ENCODE data around the gene SUCNR1. TPM values are rescaled to one million over a fixed set of nuclear protein-coding genes. Genes with fewer than 3 reads are reported as not detected.

Gene SUCNR1
- total RNA-seq, 1 experiment from 2014 or later, result not detected

GRCh38 chr3:151931171-151931570, 57.7 kb downstream of the SUCNR1 start (continued):
- TF ChIP-seq, protein P1, sequence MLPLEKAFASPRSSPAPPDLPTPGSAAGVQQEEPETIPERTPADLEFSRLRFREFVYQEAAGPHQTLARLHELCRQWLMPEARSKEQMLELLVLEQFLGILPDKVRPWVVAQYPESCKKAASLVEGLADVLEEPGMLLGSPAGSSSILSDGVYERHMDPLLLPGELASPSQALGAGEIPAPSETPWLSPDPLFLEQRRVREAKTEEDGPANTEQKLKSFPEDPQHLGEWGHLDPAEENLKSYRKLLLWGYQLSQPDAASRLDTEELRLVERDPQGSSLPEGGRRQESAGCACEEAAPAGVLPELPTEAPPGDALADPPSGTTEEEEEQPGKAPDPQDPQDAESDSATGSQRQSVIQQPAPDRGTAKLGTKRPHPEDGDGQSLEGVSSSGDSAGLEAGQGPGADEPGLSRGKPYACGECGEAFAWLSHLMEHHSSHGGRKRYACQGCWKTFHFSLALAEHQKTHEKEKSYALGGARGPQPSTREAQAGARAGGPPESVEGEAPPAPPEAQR (CRISPR knock-in tag; IDR thresholded peaks at IDR 0.05), result no peak
- TF ChIP-seq USF2 (CRISPR knock-in tag; IDR thresholded peaks at IDR 0.05), result no peak
- TF ChIP-seq, protein P2, sequence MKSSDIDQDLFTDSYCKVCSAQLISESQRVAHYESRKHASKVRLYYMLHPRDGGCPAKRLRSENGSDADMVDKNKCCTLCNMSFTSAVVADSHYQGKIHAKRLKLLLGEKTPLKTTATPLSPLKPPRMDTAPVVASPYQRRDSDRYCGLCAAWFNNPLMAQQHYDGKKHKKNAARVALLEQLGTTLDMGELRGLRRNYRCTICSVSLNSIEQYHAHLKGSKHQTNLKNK (CRISPR knock-in tag; IDR thresholded peaks at IDR 0.05), result no peak
- TF ChIP-seq STAT6 (CRISPR knock-in tag; conservative IDR thresholded peaks at IDR 0.05; ENCODE audit: low read depth), result no peak
- TF ChIP-seq AR (CRISPR knock-in tag; IDR thresholded peaks at IDR 0.05), result no peak
- no peak for TF ChIP-seq EMX1 (CRISPR knock-in tag; IDR thresholded peaks at IDR 0.05)
- TF ChIP-seq, protein P3, sequence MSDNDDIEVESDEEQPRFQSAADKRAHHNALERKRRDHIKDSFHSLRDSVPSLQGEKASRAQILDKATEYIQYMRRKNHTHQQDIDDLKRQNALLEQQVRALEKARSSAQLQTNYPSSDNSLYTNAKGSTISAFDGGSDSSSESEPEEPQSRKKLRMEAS (CRISPR knock-in tag; IDR thresholded peaks at IDR 0.05), result no peak

- peaks cover 10% of the 10 kb centered on the region for H3K9me3 Mint-ChIP-seq
- H3K4me1 Mint-ChIP-seq, result peaks cover 3% of the 10 kb centered on the region; the same call in 1 of the 2 replicates
- ATAC-seq (no peak), DNase-seq (ENCODE audit: low spot score) (no peak)
- TF ChIP-seq CBFB (CRISPR knock-in tag; IDR thresholded peaks at IDR 0.05; ENCODE audit: low read depth), result no peak
- TF ChIP-seq, protein P4, sequence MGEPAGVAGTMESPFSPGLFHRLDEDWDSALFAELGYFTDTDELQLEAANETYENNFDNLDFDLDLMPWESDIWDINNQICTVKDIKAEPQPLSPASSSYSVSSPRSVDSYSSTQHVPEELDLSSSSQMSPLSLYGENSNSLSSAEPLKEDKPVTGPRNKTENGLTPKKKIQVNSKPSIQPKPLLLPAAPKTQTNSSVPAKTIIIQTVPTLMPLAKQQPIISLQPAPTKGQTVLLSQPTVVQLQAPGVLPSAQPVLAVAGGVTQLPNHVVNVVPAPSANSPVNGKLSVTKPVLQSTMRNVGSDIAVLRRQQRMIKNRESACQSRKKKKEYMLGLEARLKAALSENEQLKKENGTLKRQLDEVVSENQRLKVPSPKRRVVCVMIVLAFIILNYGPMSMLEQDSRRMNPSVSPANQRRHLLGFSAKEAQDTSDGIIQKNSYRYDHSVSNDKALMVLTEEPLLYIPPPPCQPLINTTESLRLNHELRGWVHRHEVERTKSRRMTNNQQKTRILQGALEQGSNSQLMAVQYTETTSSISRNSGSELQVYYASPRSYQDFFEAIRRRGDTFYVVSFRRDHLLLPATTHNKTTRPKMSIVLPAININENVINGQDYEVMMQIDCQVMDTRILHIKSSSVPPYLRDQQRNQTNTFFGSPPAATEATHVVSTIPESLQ (CRISPR knock-in tag; IDR thresholded peaks at IDR 0.05), result no peak
- no peak for TF ChIP-seq ZNF425 (CRISPR knock-in tag; conservative IDR thresholded peaks at IDR 0.05)
- no peak for TF ChIP-seq SMAD3 (CRISPR knock-in tag; IDR thresholded peaks at IDR 0.05; ENCODE audit: borderline replicate concordance)
- TF ChIP-seq GRHL2 (CRISPR knock-in tag; IDR thresholded peaks at IDR 0.05; ENCODE audit: insufficient replicate concordance, severe bottlenecking), result no peak
- H3K4me3 Mint-ChIP-seq, result no peak overlapping the region
- H3K36me3 Mint-ChIP-seq, result peaks cover 4% of the 10 kb centered on the region; the same call in 1 of the 2 replicates
- H3K27ac Mint-ChIP-seq, result no peak overlapping the region
- H3K27me3 Mint-ChIP-seq (ENCODE audit: low read depth), result no peaks in the 10 kb centered on the region
- CTCF ChIA-PET, result no interaction called here
- POLR2A ChIA-PET, result no interaction called here
Observed at GRCh38 chr3:151933234-151933853, 59.9 kb downstream of the SUCNR1 start.

Other genes with a start within 250 kb of the SUCNR1 start
- not detected in 3 replicates for gene AADACL2, start 139.7 kb upstream of the SUCNR1 start, total RNA-seq (2021)
- 0.11 to 0.32 TPM in 2 of 3 replicates, not detected in the other for gene AADAC, start 59.5 kb upstream of the SUCNR1 start, total RNA-seq (2021)